SU-DHL-6 (cell line): ENCODE results near the gene TMEM143.

Experiments
- H2AFZ ChIP-seq: fragments of 200-600 bp; sonication (generic); 2 replicates; pipeline ENCODE4 v1.6.1; 2014; ENCODE audit warnings: low read depth, mild to moderate bottlenecking, moderate library complexity, mixed read lengths, antibody characterized with exemption, low read length; ENCODE audit not compliant: severe bottlenecking
- H3F3A ChIP-seq: fragments of 200-600 bp; shearing (Covaris generic); 2 replicates; pipeline ENCODE4 v1.6.0; 2016; ENCODE audit warnings: antibody characterized with exemption, mild to moderate bottlenecking; ENCODE audit not compliant: insufficient read depth
- H3K27ac ChIP-seq: fragments of 200-600 bp; sonication (generic); 2 replicates; pipeline ENCODE4 v1.5.1; 2016; ENCODE audit warnings: low read depth, mild to moderate bottlenecking, low read length, moderate library complexity, mixed read lengths
- H3K27me3 ChIP-seq: fragments of 200-600 bp; sonication (generic), shearing (Covaris generic); 2 replicates; pipeline ENCODE4 v1.6.0; 2014; ENCODE audit warnings: mild to moderate bottlenecking, low read length
- H3K36me3 ChIP-seq: fragments of 200-600 bp; sonication (generic); 2 replicates; pipeline ENCODE4 v1.6.1; 2014; ENCODE audit warnings: mild to moderate bottlenecking, low read length, mixed read lengths
- H3K4me2 ChIP-seq: fragments of 300-600, 200-600 bp; shearing (Covaris generic), sonication (generic); 2 replicates; pipeline ENCODE4 v1.6.0; 2014; ENCODE audit warnings: low read length, low read depth, mild to moderate bottlenecking; ENCODE audit not compliant: poor library complexity, severe bottlenecking
- H3K4me3 ChIP-seq: fragments of 200-600 bp; sonication (generic); 2 replicates; pipeline ENCODE4 v1.5.1; 2014; ENCODE audit warnings: antibody characterized with exemption, low read length, mild to moderate bottlenecking, mixed read lengths; ENCODE audit not compliant: insufficient read depth, poor library complexity, severe bottlenecking
- H3K79me2 ChIP-seq: fragments of 200-600 bp; sonication (generic); 2 replicates; pipeline ENCODE4 v1.6.1; 2014; ENCODE audit warnings: mild to moderate bottlenecking, low read length, moderate library complexity; ENCODE audit not compliant: insufficient read depth
- H3K9ac ChIP-seq: fragments of 200-600 bp; sonication (generic); 2 replicates; pipeline ENCODE4 v1.7.0; 2014; ENCODE audit warnings: mild to moderate bottlenecking, low read length
- H3K9me2 ChIP-seq: fragments of 200-600 bp; sonication (generic); replicated peaks from 2 replicates; pipeline ENCODE4 v1.6.1; 2014; ENCODE audit warnings: low read length; ENCODE audit not compliant: insufficient read depth
- H3K9me3 ChIP-seq: fragments of 200-600 bp; sonication (generic); 2 replicates; pipeline ENCODE4 v1.6.1; 2014; ENCODE audit warnings: low read length, mixed read lengths; ENCODE audit not compliant: insufficient read depth
- H4K20me1 ChIP-seq: fragments of 200-600 bp; sonication (generic); 2 replicates; pipeline ENCODE4 v1.6.1; 2014; ENCODE audit warnings: low read depth, mild to moderate bottlenecking, antibody characterized with exemption, low read length, moderate library complexity, mixed read lengths
- EZH2phosphoT487 ChIP-seq: fragments of 200-600 bp; sonication (generic), shearing (Covaris generic); conservative IDR thresholded peaks from 2 replicates; pipeline ENCODE4 v1.6.1; 2018; ENCODE audit warnings: mild to moderate bottlenecking, antibody characterized with exemption, low read length, moderate library complexity, mixed read lengths
- TF ChIP-seq, protein P1 (sequence below): fragments of 200-600 bp; sonication (generic); IDR thresholded peaks from one replicate; pipeline ENCODE4 v1.5.1; 2017; ENCODE audit warnings: antibody characterized with exemption, mild to moderate bottlenecking, low read length, moderate library complexity; ENCODE audit not compliant: insufficient read depth, poor library complexity, severe bottlenecking

TMEM143 gene

DNA sequence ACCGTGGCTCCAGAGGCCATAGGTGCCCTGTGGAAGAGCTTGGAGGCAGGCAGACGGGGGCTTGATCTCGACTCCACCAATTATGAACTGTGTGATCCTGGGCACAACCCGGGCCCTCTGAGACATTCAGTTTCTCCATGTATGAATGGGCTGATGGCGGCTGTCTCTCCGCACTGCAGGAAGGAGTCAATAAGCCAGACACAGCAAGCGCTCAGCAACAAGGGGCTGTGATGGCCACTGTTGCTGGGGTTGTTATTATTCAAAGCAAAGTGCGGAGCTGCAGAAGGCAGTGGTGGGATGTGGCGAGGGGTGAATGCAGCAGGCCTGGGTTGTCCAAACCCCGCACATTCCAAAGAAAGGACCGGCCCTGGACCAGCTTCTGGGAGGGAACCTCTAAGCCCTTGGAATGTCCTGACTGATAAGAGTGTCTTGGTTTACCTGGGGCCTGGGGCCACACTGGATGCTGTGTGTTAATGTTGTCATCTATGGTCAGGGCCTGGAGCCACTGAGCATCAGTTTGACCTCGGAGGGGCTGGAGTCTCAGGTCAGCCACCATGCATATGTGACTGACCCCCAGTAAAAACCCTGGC lies 8.3 kb downstream of the TMEM143 start:
- Histone ChIP-seq H3K9me3 (no peaks in the 10 kb centered on the region), H3K79me2 (no peaks in the 10 kb centered on the region), H3K9me2 (no peaks in the 10 kb centered on the region), H3K27ac (no peak overlapping the region), H3K36me3 (no peaks in the 10 kb centered on the region), H3K4me2 (no peak overlapping the region), H3F3A (no peaks in the 10 kb centered on the region), H3K27me3 (no peaks in the 10 kb centered on the region), H3K4me3 (no peak overlapping the region), H3K9ac (no peak overlapping the region), H2AFZ (no peak overlapping the region), H4K20me1 (no peaks in the 10 kb centered on the region)
- TF ChIP-seq, protein P1, sequence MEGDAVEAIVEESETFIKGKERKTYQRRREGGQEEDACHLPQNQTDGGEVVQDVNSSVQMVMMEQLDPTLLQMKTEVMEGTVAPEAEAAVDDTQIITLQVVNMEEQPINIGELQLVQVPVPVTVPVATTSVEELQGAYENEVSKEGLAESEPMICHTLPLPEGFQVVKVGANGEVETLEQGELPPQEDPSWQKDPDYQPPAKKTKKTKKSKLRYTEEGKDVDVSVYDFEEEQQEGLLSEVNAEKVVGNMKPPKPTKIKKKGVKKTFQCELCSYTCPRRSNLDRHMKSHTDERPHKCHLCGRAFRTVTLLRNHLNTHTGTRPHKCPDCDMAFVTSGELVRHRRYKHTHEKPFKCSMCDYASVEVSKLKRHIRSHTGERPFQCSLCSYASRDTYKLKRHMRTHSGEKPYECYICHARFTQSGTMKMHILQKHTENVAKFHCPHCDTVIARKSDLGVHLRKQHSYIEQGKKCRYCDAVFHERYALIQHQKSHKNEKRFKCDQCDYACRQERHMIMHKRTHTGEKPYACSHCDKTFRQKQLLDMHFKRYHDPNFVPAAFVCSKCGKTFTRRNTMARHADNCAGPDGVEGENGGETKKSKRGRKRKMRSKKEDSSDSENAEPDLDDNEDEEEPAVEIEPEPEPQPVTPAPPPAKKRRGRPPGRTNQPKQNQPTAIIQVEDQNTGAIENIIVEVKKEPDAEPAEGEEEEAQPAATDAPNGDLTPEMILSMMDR: no peak
- TF ChIP-seq EZH2phosphoT487: no peak

DNA sequence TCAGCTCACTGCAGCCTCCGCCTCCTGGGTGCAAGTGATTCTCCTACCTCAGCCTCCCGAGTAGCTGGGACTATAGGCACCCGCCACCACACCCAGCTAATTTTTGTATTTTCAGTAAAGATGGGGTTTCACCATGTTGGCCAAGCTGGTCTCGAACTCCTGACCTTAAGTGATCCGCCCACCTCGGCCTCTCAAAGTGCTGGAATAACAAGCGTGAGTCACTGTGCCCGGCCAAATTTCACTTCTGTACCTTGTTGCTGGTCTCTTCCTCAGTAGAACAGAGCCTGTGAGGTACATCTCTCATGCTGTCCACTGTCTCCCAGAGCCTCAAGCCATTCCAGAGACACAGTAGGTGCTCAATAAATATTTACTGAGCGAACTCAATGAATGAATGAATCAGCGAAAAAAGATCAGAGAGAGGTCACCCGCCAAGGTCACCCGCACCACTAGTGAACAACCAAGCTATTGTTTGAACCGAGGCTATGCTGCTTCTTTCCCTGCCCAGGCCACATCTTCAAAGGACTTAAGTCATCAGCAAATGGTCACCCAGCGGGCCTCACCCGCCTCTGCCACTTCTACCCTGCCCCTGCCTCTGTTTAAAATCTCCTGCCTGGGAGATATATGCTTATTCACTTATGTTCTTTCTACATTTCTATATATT lies 9.3 kb downstream of the TMEM143 start:
- Histone ChIP-seq H3F3A (no peaks in the 10 kb centered on the region), H3K9me2 (no peaks in the 10 kb centered on the region), H2AFZ (no peak overlapping the region), H3K4me3 (no peak overlapping the region), H3K9ac (no peak overlapping the region), H3K79me2 (no peaks in the 10 kb centered on the region), H3K27me3 (no peaks in the 10 kb centered on the region), H3K27ac (no peak overlapping the region), H3K36me3 (no peaks in the 10 kb centered on the region), H3K4me2 (no peak overlapping the region), H3K9me3 (no peaks in the 10 kb centered on the region), H4K20me1 (no peaks in the 10 kb centered on the region)
- TF ChIP-seq EZH2phosphoT487: no peak
- TF ChIP-seq, protein P1: no peak

DNA sequence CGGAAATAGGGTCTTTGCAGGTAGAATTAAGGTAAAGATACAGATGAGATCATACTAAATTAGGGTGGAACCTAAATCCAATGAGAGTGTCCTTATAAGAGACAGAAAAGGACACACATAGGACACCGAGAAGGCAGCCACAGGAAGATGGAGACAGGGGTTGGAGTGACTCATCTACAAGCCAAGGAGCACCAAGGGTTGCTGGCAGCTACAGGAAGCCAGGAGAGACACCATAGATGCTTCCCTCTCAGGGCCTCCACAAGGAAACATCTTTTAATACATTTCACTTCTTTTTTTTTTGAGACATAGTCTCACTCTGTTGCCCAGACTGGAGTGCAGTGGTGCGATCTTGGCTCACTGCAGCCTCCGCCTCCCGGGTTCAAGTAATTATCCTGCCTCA lies 10.1 kb downstream of the TMEM143 start:
- Histone ChIP-seq H3K9me3 (no peaks in the 10 kb centered on the region), H3F3A (no peaks in the 10 kb centered on the region), H2AFZ (no peak overlapping the region), H3K4me3 (no peak overlapping the region), H3K9me2 (no peaks in the 10 kb centered on the region), H3K4me2 (no peak overlapping the region), H3K79me2 (no peaks in the 10 kb centered on the region), H3K36me3 (no peaks in the 10 kb centered on the region), H3K9ac (no peak overlapping the region), H3K27ac (no peak overlapping the region), H3K27me3 (no peaks in the 10 kb centered on the region), H4K20me1 (no peaks in the 10 kb centered on the region)
- no peak for TF ChIP-seq EZH2phosphoT487
- TF ChIP-seq, protein P1: no peak
